ENCODE results near the gene FUT7.
"Not testable (repeated sequence)": the region's sequence is repeated elsewhere in the genome, so short reads cannot be mapped to it uniquely, and the experiment has no call there.

The FUT7 gene

DNA sequence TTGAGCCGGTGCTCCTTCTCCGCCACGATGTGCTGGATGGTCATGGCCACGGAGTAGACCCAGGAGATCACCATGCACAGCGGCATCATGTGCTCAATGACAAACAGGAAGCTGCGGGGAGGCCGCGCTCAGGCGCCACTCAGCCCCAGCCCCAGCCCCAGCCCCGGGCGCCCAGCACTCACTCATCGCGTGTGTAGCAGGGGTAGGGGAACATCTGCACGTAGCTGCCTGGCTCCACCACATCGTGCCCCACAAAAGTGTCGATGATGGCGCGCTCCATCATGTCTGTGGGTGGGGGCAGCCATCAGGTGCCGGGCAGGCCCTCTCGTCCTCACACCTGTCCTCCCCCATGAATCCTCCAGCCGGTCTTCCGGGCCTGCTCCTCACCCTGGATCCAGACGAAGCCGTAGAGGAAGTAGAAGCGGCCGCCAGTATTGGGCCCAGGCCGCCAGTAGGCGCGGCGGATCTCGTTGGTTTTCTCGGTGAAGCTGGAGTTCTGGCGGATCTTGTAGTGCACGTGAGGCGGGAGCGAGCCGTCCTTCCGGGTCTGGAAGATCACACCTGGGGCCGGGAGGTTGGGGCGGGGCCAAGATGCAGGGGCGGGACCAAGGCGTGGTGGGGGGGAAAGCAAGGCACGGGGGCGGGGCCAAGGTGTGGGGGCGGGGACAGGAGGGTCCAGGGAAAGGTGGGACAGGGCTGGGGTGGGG lies 13.9 kb downstream of the FUT7 start:
- DNase-seq (ENCODE audit: low spot score): no peak

DNA sequence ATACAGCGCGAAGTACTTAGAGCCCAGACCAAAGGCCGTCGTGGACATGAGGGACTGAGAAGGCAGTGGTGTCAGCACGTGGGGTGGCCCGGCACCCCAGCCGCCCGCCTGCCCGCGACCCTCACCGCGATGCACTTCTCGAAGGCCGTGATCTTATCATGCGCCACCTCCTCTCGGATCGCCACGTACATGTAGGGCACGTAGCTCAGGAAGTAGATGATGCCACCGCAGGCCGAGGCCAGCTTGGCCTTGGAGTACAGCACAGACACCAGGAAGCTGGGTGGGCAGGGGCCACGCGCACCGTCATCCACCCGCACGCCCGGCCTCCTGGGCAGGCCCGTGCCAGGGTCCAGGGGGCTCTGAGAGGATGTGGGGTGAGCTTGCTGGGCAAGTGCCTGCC lies 14.8 kb downstream of the FUT7 start:
- no peak for DNase-seq (ENCODE audit: low spot score)

DNA sequence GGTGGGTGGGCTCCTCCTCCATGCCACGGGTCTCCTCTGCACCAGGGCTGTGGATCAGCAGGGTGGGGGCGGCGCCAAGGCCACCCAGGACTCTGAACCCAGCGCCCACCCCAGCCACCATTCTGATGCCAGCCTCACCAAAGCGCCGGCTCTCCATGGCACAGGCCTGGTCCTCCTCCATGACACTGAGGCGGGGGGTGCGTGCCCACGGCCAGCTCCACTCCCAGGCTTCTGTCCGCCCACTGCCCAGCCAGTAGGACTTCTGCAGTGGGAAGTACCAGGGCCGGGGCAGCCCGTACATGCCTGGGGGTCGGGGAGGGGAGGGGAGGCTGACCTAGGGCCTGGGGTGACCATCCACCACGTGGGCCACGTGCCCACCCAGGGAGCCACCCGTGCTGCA lies 15.5 kb downstream of the FUT7 start:
- no peak for DNase-seq (ENCODE audit: low spot score)

GRCh38 chr9:137015976-137016375 lies 15.9 kb downstream of the FUT7 start:
- DNase-seq (ENCODE audit: low spot score): no peak

DNA sequence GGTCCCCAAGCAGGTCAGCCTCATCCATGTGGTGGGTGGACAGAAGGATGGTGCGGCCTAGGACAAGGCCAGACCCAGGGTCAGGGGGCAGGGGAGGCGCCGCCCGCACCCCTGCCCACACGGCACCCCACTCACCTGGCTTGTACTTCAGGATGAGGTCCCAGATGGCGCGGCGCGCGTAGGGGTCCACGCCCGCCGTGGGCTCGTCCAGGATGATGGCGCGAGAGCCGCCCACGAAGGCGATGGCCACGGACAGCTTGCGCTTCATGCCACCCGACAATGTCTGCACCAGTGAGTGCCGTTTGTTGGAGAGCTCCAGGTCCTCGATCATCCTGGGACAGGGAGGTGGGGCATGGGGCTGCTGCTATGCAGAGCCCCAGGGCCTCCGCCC lies 16.4 kb downstream of the FUT7 start:
- no peak for DNase-seq (ENCODE audit: low spot score)

- DNase-seq (ENCODE audit: low spot score): no peak
Observed at GRCh38 chr9:137014776-137015539, 16.9 kb downstream of the FUT7 start.

- DNase-seq (ENCODE audit: low spot score): no peak
Observed at GRCh38 chr9:137014166-137014565, 17.7 kb downstream of the FUT7 start.

GRCh38 chr9:137013571-137013940 lies 18.3 kb downstream of the FUT7 start:
- no peak for DNase-seq (ENCODE audit: low spot score)

- DNase-seq (ENCODE audit: low spot score): no peak
Observed at GRCh38 chr9:137012694-137013570, 19.0 kb downstream of the FUT7 start.

DNA sequence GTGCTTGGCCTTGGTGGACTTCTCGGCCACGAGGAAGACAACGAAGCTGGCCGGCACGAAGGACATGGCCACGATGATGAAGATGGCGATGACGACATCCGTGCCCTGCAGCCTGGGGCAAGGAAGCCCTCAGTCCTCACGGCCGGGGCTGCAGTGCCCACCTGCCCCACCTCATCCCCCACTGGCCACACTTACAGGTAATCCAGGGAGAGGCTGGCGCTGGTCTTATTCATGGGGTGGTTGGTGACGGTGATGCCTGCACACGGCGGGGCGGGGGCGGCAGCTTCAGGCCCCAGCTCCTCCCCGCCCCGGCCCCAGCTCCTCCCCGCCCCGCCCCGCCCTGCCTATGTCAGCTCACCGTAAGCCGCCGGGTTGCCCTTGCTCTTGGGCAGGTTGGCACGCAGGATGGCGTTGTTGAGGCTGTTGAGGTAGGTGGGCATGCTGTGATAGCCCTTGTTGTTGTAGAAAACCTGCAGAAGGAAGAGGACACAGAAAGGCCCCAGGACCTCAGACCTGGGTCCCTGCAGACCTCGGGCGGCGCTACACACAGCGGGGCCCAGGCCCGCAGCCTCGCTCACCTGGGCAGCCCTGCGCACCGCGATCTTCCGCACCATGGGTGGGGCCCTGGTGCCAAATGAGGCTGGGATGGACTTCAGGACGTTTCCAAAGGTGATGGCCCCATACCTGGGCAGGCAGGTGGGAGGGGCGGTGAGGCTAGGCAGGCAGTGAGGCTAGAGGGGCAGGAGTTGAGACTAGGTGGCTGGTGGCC lies 19.8 kb downstream of the FUT7 start:
- DNase-seq (ENCODE audit: low spot score): no peak

DNA sequence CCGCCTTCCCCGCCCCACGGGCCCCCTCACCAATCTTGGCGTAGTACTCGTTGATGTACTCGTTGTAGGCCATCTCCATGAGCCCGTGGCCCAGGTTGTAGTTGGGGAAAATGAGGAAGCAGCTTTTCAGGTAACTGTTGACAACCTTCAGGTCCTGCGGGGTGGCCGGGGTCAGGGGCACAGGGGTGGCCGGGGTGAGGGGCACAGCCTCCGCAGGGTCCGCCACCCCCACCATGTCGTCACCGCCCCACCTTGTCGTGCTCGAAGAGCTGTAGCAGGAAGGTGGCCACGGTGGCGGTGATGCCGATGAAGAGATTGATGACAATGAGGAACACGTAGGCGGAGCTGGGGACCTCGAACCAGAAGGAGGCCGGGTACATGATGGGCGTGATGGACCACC lies 20.7 kb downstream of the FUT7 start:
- no peak for DNase-seq (ENCODE audit: low spot score)

GRCh38 chr9:137009938-137010732 lies 21.8 kb downstream of the FUT7 start:
- no peak for DNase-seq (ENCODE audit: low spot score)

DNA sequence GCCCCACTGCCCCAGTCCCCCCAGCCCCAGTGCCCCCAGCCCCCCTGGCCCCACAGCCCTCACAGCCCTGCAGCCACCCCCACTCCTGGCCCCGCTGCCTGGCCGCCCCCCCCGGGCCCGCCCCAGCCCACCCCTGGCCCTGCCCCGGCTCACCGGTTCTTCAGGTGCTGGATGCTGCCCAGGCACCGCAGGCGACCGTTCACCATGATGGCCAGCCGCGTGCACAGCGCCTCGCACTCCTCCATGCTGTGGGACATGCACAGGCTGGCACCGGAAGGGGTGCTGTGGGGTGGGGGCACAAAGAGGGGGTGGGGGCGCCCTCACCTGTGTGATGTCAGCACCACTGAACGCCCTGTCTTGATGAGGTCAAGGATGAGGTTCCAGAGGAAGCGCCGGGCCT lies 22.7 kb downstream of the FUT7 start:
- DNase-seq (ENCODE audit: low spot score): no peak

GRCh38 chr9:137008312-137008711 lies 23.6 kb downstream of the FUT7 start:
- no peak for DNase-seq (ENCODE audit: low spot score)

GRCh38 chr9:137007816-137008270 lies 24.0 kb downstream of the FUT7 start:
- no peak for DNase-seq (ENCODE audit: low spot score)

- no peak for DNase-seq (ENCODE audit: low spot score)
Observed at GRCh38 chr9:137007108-137007815, 24.6 kb downstream of the FUT7 start.

DNA sequence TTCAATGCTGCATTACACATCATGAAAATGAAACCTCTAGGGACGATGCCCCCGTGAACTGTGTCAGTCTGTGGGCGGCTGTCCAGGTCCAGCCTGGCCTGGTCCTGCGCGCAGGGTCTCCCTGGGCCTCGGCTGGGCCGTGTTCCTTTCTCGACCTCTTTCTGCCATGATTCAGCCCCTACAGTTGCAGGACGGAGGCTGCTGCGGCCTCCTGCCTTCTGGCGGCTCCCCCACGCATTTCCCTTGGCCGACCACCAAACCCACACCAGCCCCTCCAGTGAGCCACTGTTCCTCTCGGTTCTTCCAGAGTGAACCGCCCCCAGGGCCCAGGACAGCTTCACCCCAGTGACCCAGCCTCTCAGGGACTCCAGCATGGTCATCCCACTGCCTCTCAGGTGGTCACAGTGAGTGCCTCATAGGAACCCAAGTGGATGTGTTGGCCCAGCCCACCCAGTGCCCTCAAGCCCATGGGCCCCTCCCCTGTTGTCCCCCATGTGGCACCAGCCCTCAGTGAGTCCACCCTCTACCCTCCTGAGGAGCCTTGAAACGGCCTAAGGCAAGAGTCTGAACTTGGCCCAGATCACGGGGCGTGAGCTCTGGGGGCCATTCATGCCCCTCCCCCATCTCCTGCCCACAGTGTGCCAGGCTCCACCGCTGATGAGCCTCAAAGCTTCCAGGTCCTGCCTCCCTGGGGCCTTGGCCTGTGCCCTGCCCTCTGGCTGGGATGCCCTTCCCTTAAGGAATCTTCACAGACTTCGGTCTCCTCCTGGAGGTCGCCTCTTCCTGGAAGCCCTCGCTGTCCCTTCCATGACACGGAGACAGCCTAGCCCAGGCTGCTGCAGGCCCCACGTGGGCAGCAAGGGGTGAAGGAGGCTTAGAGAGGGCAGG lies 25.5 kb downstream of the FUT7 start:
- no peak for DNase-seq (ENCODE audit: low spot score)

- not testable (repeated sequence) for DNase-seq (ENCODE audit: low spot score)
Observed at GRCh38 chr9:137004285-137004684, 27.6 kb downstream of the FUT7 start.

- DNase-seq (ENCODE audit: low spot score): no peak
Observed at GRCh38 chr9:137002646-137003041, 29.2 kb downstream of the FUT7 start.

Data from COLO829 (cell line).